ENCODE results near the gene CC2D1B.

The CC2D1B gene

GRCh38 chr1:52305417-52306226, 60.4 kb downstream of the CC2D1B start:
- DNase-seq: no peak
